ENCODE data around the gene UBE2J1. TPM values are rescaled to one million over a fixed set of nuclear protein-coding genes. Genes with fewer than 3 reads are reported as not detected.

UBE2J1 gene
- total RNA-seq, 2 experiments from 2014 or later = 25.9 to 30.9 TPM

DNA sequence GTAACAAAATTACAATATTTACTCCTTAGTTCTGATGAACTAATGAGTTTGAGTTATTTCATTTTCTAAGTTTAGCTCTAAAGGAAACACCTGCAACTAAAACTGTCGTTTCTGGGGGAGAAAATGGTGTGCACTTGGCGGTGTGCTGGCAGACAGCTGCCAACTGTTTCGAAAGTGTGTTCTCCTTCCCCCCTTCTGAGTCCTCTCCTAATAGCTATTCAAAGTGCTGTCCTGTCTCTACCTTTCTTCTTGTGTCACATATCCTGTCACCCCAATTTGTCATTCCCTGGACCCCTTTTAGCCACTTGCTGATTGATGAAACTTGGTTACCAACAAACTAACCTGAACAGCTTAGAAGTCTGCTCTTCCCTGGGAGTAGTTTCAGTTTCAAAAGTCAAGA is 4.9 kb upstream of the UBE2J1 start:
- ChIA-PET POLR2A (interaction anchor here (0.7 to 0.9 kb wide), 2 partner anchors 59 to 277 kb away, joined by 3 read pairs; partner anchors contain the start of gene PNRC1), CTCF (interaction anchor here (2.4 to 2.5 kb wide), 2 partner anchors 9 to 14 kb away, joined by 8 to 11 read pairs; no protein-coding TSS in a partner anchor)
- peaks cover 2% of the 10 kb centered on the region for H3K9me3 Mint-ChIP-seq
- H3K27ac Mint-ChIP-seq = peak overlapping the region; percentile 91
- peaks cover 63% of the 10 kb centered on the region for H3K4me1 Mint-ChIP-seq
- no peaks in the 10 kb centered on the region for H3K27me3 Mint-ChIP-seq
- H3K36me3 Mint-ChIP-seq (ENCODE audit: low read depth) = peaks cover 3% of the 10 kb centered on the region
- DNase-seq = peak; percentile 42
- H3K4me3 Mint-ChIP-seq = peak overlapping the region; percentile 74

DNA sequence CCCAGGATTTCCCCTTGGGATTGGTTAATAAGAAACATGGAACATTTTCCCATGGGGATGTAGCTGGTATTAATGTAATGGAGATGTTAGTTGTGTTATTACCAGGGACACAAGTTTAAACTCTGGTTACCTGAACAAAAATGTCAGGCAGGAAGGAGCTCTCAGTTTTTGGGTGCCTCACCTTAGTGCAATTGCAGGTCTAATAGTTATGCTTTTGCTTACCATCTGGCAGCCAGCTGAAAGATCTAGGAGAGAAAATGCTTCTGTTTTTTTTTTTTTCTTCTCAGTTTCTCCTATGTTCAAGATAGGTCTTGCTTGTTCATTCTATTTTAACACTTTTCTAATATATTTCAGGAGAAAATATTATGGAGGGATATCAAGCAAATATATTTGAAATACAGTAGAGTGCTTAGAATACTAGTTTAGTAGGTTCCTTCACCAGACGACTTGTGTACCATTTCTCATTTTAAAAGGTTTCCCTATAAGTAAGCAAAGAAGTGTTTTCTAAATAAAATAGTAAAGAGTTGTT is 4.2 kb upstream of the UBE2J1 start:
- Mint-ChIP-seq H3K4me1 (peaks cover 66% of the 10 kb centered on the region), H3K4me3 (peak overlapping the region; percentile 74), H3K9me3 (no peaks in the 10 kb centered on the region), H3K27me3 (no peaks in the 10 kb centered on the region), H3K36me3 (ENCODE audit: low read depth) (peaks cover 7% of the 10 kb centered on the region), H3K27ac (peak overlapping the region; percentile 91)
- ChIA-PET POLR2A (interaction anchor here (0.9 kb wide), 1 partner anchor 276 kb away, joined by 3 read pairs; the partner anchor contains the start of gene PNRC1), CTCF (interaction anchor here (0.7 to 2.5 kb wide), 5 partner anchors 10 to 243 kb away, joined by 3 to 11 read pairs (median 4); no protein-coding TSS in a partner anchor)
- no peak for DNase-seq

DNA sequence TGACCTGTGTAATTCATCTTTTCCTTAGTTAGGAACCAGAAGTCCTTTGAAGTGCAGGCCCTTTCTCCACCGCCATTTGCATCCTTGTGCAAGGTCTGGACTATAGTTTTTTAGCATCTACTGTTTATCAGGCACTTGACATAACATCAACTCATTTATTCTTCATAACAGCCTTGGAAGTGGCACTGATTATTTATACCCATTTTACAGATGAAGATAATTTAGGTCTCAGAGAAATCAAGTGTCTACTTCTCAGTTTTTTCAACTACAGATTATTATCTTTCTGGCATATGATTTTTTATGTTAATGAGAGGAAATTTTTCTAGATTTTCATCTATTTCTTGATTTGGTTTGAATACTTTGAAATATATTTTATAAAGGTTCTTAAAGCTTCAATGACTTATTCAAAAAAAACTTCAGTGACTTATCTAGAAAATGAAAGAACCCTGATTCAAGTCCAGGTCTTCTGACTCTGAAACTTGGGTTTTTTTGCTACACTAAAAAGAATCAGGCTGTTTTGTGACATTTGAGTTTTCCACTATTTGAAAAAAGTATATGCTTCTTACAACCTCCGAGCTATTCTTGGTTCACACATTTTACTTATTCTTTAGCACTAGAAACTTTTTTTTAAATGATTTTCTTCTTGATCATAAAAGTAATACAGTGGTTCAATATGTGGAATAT is 3.1 kb upstream of the UBE2J1 start:
- no peak overlapping the region for H3K4me3 Mint-ChIP-seq
- ChIA-PET CTCF (interaction anchor here (1.7 to 2.5 kb wide), 3 partner anchors 11 to 16 kb away, joined by 4 to 11 read pairs (median 8); no protein-coding TSS in a partner anchor), POLR2A (no interaction called here)
- DNase-seq = no peak
- peaks cover 69% of the 10 kb centered on the region for H3K4me1 Mint-ChIP-seq
- H3K9me3 Mint-ChIP-seq = no peaks in the 10 kb centered on the region
- peak overlapping the region; percentile 27 for H3K27ac Mint-ChIP-seq
- H3K36me3 Mint-ChIP-seq (ENCODE audit: low read depth) = peaks cover 7% of the 10 kb centered on the region
- H3K27me3 Mint-ChIP-seq = no peaks in the 10 kb centered on the region

DNA sequence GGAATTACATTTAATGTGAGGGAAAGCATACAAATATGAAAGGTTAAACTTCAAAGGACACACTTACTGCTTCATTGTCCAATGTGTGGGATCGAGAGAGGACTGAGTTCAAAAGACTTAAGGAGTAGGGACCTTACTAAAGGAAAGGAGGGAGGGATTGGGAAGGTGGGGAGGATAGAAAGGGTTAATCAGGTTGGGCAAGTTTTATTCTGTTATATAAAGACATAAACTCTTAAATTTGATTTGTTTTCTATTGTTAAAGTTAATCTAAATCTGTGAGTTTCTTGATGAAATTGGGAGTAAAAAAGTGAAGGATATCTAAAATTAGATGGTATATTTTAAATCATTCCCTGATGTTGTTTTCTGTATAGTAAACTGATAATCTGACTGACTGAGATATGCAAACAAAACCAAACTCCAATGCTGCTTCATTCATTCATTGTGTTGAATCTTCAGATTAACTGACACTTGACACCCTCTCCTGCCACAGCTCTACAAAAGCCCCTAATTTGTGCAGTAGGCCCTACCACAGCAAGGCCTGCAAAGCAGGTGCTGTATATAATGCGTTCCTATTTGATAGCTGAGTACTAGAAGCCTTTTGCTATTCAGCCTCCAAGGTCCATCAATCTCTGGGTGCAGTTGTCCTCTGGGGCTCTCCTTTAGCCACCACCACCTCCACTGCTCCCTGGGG is 1.3 kb upstream of the UBE2J1 start:
- peak overlapping the region; percentile 90 for H3K27ac Mint-ChIP-seq
- no peak for DNase-seq
- H3K4me3 Mint-ChIP-seq = peak overlapping the region; percentile 72
- peaks cover 9% of the 10 kb centered on the region for H3K36me3 Mint-ChIP-seq (ENCODE audit: low read depth)
- ChIA-PET CTCF (interaction anchor here (1.0 to 1.9 kb wide), 3 partner anchors 8 to 13 kb away, joined by 4 to 6 read pairs (median 5); no protein-coding TSS in a partner anchor), POLR2A (no interaction called here)
- peaks cover 74% of the 10 kb centered on the region for H3K4me1 Mint-ChIP-seq
- H3K27me3 Mint-ChIP-seq = no peaks in the 10 kb centered on the region
- no peaks in the 10 kb centered on the region for H3K9me3 Mint-ChIP-seq

DNA sequence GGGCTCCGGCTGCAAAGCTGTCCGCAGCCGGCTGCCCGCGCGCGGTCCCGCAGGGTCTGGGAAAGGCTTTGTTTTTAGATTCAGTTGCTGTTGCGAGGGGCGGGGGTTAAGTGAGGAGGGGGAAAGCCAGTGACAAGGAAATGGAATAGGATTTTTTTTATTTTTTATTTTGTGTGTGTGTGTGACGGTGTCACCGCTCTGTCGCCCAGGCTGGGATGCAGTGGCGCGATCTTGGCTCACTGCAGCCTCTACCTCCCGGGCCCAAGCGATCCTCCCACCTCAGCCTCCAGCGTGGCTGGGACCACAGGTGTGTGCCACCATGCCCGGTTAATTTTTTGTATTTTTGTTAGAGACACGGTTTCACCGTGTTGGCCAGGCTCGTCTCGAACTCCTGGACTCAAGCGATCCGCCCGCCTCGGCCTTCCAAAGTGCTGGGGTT is 615 bp upstream of the UBE2J1 start:
- POLR2A ChIA-PET = no interaction called here
- no peaks in the 10 kb centered on the region for H3K9me3 Mint-ChIP-seq
- no peak for DNase-seq
- CTCF ChIA-PET = interaction anchor here (1.0 to 5.8 kb wide), 6 partner anchors 9 to 1104 kb away, joined by 3 to 26 read pairs (median 4); no protein-coding TSS in a partner anchor
- no peaks in the 10 kb centered on the region for H3K27me3 Mint-ChIP-seq
- peak overlapping the region; percentile 90 for H3K27ac Mint-ChIP-seq
- H3K4me3 Mint-ChIP-seq = peak overlapping the region; percentile 72
- peaks cover 9% of the 10 kb centered on the region for H3K36me3 Mint-ChIP-seq (ENCODE audit: low read depth)
- H3K4me1 Mint-ChIP-seq = peaks cover 77% of the 10 kb centered on the region

DNA sequence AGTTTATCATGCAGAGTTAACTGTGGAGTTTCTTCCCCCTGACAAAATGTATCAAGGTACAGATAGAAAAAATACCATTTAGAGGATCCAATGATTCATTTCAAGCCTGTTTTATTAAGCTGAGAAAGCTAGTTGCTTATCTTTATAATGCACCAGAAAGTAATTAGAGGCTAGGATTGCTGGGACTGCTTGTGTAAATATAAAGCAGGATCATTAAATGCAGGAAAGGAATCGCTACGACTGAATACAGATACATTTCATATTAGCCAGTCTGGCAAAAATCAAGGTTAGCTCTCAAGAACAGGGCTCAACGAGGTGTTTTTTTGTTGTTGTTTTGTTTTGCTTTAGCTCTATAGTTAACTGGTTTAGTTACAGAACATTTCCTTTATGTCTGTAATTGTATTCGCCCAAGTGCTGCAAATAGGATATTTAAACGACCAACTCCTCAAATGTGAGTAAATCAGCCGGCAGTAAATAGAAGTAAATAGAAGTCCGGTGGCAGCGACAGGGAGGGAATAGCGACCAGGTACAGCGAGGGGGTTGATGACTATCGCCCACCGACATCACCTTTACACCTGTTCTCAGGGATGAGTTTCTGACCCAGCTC is 748 bp downstream of the UBE2J1 start:
- Mint-ChIP-seq H3K4me1 (peaks cover 69% of the 10 kb centered on the region), H3K4me3 (peak overlapping the region; percentile 96), H3K9me3 (no peaks in the 10 kb centered on the region), H3K36me3 (ENCODE audit: low read depth) (peaks cover 9% of the 10 kb centered on the region), H3K27me3 (no peaks in the 10 kb centered on the region), H3K27ac (peak overlapping the region; percentile 97)
- ChIA-PET CTCF (interaction anchor here (1.5 to 5.8 kb wide), 3 partner anchors 20 to 1106 kb away, joined by 3 to 26 read pairs (median 3); no protein-coding TSS in a partner anchor), POLR2A (interaction anchor here (0.6 to 1.7 kb wide), 3 partner anchors 21 to 248 kb away, joined by 3 to 6 read pairs (median 4); no protein-coding TSS in a partner anchor)
- DNase-seq = no peak

DNA sequence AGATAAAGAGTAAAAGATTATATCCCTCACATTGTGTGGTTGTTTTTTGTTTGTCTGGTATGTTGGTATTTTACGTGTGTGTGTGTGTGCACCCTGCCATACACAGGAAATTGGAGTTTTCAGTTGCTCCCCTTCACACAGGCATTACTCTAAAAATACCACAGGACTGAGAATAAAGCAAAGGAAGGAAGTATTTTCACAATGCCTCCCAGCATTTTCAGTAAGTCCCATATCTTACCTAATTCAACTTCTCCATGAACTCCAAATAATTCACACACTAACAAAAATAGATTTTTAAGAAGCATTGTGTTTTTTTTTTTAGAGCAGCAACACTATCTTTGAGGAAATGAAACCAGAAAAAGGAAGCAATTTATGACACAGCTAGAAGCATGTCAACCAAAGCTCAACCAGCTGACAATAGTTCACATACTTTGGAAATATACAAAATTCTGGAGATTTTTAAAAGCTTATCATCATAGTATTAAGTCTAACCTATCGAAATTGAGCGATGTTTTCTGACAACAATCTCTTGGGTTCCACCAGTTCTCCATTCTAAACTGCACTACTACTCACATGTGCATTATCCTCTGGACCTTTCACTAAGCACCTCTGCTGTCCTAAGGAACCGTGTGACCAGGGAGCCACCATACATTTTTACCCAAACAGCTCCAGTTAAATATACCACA is 2.1 kb downstream of the UBE2J1 start:
- H3K4me3 Mint-ChIP-seq = peak overlapping the region; percentile 96
- no peaks in the 10 kb centered on the region for H3K27me3 Mint-ChIP-seq
- ChIA-PET CTCF (interaction anchor here (0.6 to 5.8 kb wide), 5 partner anchors 16 to 367 kb away, joined by 3 to 26 read pairs (median 3); partner anchors contain the start of gene LYRM2), POLR2A (interaction anchor here (0.6 kb wide), 1 partner anchor 38 kb away, joined by 3 read pairs; no protein-coding TSS in a partner anchor)
- DNase-seq = peak; percentile 24
- H3K4me1 Mint-ChIP-seq = peaks cover 60% of the 10 kb centered on the region
- H3K27ac Mint-ChIP-seq = peak overlapping the region; percentile 97
- no peaks in the 10 kb centered on the region for H3K9me3 Mint-ChIP-seq
- H3K36me3 Mint-ChIP-seq (ENCODE audit: low read depth) = peaks cover 10% of the 10 kb centered on the region

DNA sequence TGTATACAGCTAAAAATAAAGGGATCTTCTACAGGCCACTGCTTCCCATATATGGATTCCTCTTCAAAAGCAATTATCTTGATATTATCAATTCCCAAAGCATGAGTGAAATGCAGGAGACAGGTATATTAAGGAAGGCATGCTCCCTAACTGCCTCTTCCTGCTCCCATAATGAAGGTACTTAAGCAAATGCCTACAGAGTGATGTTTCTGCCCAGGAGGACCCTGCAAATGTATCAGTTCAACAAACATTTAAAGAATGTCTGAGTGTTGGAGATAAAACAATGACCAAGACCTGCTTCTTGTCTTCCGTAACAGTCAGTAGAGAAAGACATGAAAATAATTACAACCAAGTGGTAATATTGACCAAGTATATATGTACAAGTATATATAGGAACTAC is 4.2 kb downstream of the UBE2J1 start:
- Mint-ChIP-seq H3K36me3 (ENCODE audit: low read depth) (peaks cover 9% of the 10 kb centered on the region), H3K27ac (no peak overlapping the region), H3K9me3 (no peaks in the 10 kb centered on the region), H3K4me3 (no peak overlapping the region), H3K27me3 (no peaks in the 10 kb centered on the region), H3K4me1 (peaks cover 56% of the 10 kb centered on the region)
- ChIA-PET POLR2A (interaction anchor here (0.6 kb wide), 1 partner anchor 89 kb away, joined by 3 read pairs; no protein-coding TSS in a partner anchor), CTCF (interaction anchor here (0.9 to 5.8 kb wide), 2 partner anchors 19 to 23 kb away, joined by 3 to 26 read pairs; no protein-coding TSS in a partner anchor)
- no peak for DNase-seq

DNA sequence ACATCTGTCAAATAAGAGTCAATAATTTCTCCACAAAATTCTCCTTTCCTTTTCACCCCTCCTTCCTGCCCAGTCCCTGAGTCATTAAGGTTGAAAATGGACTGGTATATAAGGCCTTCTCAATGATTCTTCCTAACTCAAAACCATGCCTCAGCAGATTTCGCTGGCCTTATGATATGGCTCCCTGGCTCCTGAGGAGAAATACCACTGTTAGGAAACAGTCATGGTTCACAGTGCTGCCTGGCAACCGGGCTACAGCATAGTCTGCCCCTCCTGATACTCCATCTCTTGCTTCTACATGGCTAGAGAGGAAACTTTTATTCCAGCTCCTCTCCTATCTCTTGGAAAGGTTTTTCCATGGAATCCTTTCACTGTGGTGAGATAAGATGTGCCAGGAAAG is 4.7 kb downstream of the UBE2J1 start:
- ChIA-PET POLR2A (no interaction called here), CTCF (interaction anchor here (0.6 to 5.8 kb wide), 2 partner anchors 24 to 408 kb away, joined by 3 to 26 read pairs; no protein-coding TSS in a partner anchor)
- H3K36me3 Mint-ChIP-seq (ENCODE audit: low read depth) = peaks cover 9% of the 10 kb centered on the region
- H3K9me3 Mint-ChIP-seq = no peaks in the 10 kb centered on the region
- no peak for DNase-seq
- peaks cover 54% of the 10 kb centered on the region for H3K4me1 Mint-ChIP-seq
- H3K4me3 Mint-ChIP-seq = no peak overlapping the region
- H3K27me3 Mint-ChIP-seq = no peaks in the 10 kb centered on the region
- H3K27ac Mint-ChIP-seq = peak overlapping the region; percentile 50

DNA sequence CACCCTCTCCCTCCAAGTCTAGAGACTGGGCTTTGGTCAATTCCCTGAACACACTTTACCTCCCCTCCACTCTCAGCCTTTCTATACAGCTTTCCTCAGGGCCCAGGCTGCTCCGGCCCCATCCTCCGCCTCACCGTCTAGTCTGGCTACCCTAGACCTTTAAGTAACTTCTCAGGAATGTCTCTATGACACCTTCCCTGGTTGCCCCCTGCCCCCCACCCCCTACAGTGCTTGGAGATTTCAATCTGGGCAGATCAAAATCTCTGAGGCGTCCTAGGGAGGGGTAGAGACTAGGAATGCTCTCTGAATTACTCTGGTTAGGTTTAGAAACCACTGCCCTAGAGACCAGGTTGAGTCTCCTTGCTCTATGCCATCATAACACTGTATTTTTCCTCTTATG is 6.1 kb downstream of the UBE2J1 start:
- H3K27me3 Mint-ChIP-seq = no peaks in the 10 kb centered on the region
- H3K4me3 Mint-ChIP-seq = no peak overlapping the region
- POLR2A ChIA-PET = interaction anchor here (0.6 kb wide), 1 partner anchor 264 kb away, joined by 3 read pairs; no protein-coding TSS in a partner anchor
- no peak for DNase-seq
- H3K36me3 Mint-ChIP-seq (ENCODE audit: low read depth) = peaks cover 11% of the 10 kb centered on the region
- no peaks in the 10 kb centered on the region for H3K9me3 Mint-ChIP-seq
- peaks cover 48% of the 10 kb centered on the region for H3K4me1 Mint-ChIP-seq
- no peak overlapping the region for H3K27ac Mint-ChIP-seq
- CTCF ChIA-PET = interaction anchor here (0.6 to 0.9 kb wide), 2 partner anchors 8 to 359 kb away, joined by 4 to 5 read pairs; no protein-coding TSS in a partner anchor

DNA sequence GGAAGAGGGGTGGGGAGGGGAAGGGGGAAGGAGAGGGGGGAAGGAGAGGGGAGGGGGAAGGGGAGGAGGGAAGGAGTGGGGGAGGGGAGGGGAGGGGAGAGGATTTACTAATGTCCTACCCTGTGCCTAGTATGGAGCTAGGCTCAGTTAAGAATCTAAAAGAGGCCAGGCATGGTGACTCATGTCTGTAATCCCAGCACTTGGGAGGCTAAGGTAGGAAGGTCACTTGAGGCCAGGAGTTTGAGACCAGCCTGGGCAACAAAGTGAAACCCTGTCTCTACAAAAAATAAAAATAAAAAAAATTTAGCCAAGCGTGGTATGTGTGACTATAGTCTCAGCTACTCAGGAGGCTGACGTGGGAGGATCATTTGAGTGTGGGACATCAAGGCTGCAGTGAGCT is 13.0 kb downstream of the UBE2J1 start:
- POLR2A ChIA-PET = no interaction called here
- no peaks in the 10 kb centered on the region for H3K9me3 Mint-ChIP-seq
- peaks cover 40% of the 10 kb centered on the region for H3K36me3 Mint-ChIP-seq (ENCODE audit: low read depth)
- peaks cover 11% of the 10 kb centered on the region for H3K4me1 Mint-ChIP-seq
- no peaks in the 10 kb centered on the region for H3K27me3 Mint-ChIP-seq
- CTCF ChIA-PET = interaction anchor here (0.6 kb wide), 1 partner anchor 27 kb away, joined by 3 read pairs; no protein-coding TSS in a partner anchor
- no peak overlapping the region for H3K4me3 Mint-ChIP-seq
- H3K27ac Mint-ChIP-seq = no peak overlapping the region
- DNase-seq = no peak

Data from activated CD4-positive, alpha-beta T cell treated with anti-CD3 and anti-CD28 coated beads, Interleukin-2, amount 10 ng/mL, durations not matched to agents 7 days and 5 days (primary cell).